OCI-LY1 (cell line): ENCODE results near the gene HMCN2.

Experiments used
- CTCF ChIP-seq: fragments of 200-600 bp; sonication (generic), shearing (Covaris generic); IDR thresholded peaks from 2 replicates; pipeline ENCODE4 v1.5.1; 2017; ENCODE audit warnings: mild to moderate bottlenecking, antibody characterized with exemption, low read length, moderate library complexity, mixed read lengths
- EZH2 ChIP-seq: fragments of 200-600 bp; sonication (generic), shearing (Covaris generic); IDR thresholded peaks from 2 replicates; pipeline ENCODE4 v1.8.0; 2017; ENCODE audit warnings: borderline replicate concordance, mixed run types, mild to moderate bottlenecking, antibody characterized with exemption, low read length, moderate library complexity, mixed read lengths

DNA sequence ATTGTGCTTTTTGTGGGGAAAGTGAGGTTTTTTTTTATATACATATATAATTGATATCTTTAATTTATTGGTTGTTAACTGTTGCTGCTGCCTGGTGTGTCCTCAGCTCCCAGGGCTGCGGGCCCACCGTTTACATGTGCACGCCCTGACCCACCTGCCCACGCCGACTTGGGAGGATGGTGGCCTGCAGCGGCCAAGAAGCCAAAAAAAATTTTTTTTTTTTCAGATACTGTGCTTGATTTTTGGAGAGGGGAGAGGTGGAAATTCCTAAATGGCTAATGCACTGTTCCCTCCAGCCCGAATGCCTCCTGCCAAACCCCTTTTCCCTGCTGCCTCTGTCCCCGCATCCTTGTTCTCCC lies 32.0 kb upstream of the HMCN2 start:
- TF ChIP-seq CTCF: no peak
- no peak for TF ChIP-seq EZH2
